A673 (cell line): ENCODE measurements around the gene CXCL6.

Source experiments
- EZH2 ChIP-seq: fragments of 200-600 bp; sonication (generic); IDR thresholded peaks from 2 replicates; pipeline ENCODE4 v1.6.1; 2017; ENCODE audit warnings: borderline replicate concordance, low read depth, mild to moderate bottlenecking, mixed read lengths, antibody characterized with exemption, low read length; ENCODE audit not compliant: poor library complexity, severe bottlenecking
- TF ChIP-seq, protein P1 (sequence below): fragments of 300-800, 200-600 bp; sonication (generic); conservative IDR thresholded peaks from 2 replicates; pipeline ENCODE4 v1.5.1; 2017; ENCODE audit warnings: low read depth, mild to moderate bottlenecking, antibody characterized with exemption, low read length, moderate library complexity, mixed read lengths

DNA sequence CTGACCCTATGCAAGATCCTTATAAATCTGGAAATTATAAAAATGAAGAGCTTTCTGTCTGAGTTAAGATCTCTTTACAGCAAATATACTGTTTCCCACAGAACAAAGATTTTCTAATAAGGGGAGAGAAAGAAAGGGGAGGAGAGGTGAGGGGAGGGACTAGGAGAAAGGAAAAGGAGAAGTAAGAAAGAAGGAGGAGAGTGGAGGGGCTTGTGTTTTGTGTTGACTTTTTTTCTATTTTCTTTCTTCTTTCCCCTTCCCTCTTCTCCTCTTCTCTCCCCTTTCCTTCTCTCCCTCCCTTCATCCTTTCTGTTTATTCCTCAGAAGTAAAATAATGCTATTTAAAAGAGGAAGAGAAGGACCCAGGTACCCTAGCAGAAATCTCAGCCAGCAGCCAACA lies 6.2 kb downstream of the CXCL6 start:
- TF ChIP-seq EZH2: no peak
- TF ChIP-seq, protein P1, sequence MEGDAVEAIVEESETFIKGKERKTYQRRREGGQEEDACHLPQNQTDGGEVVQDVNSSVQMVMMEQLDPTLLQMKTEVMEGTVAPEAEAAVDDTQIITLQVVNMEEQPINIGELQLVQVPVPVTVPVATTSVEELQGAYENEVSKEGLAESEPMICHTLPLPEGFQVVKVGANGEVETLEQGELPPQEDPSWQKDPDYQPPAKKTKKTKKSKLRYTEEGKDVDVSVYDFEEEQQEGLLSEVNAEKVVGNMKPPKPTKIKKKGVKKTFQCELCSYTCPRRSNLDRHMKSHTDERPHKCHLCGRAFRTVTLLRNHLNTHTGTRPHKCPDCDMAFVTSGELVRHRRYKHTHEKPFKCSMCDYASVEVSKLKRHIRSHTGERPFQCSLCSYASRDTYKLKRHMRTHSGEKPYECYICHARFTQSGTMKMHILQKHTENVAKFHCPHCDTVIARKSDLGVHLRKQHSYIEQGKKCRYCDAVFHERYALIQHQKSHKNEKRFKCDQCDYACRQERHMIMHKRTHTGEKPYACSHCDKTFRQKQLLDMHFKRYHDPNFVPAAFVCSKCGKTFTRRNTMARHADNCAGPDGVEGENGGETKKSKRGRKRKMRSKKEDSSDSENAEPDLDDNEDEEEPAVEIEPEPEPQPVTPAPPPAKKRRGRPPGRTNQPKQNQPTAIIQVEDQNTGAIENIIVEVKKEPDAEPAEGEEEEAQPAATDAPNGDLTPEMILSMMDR: no peak
